Loucy (cell line): ENCODE measurements around the gene RP2.

Source experiments
- H2AFZ ChIP-seq: fragments of 200-600 bp; sonication (generic); 2 replicates; pipeline ENCODE4 v1.6.0; 2016; ENCODE audit warnings: antibody characterized with exemption, mild to moderate bottlenecking, low read length, moderate library complexity
- H3F3A ChIP-seq: fragments of 200-600 bp; 2 replicates; pipeline ENCODE4 v1.6.0; 2016; ENCODE audit warnings: antibody characterized with exemption, low read depth, mild to moderate bottlenecking
- H3K27me3 ChIP-seq: fragments of 200-600 bp; sonication (generic); 2 replicates; pipeline ENCODE4 v1.6.1; 2014; ENCODE audit warnings: low read length, mild to moderate bottlenecking; ENCODE audit not compliant: insufficient read depth, poor library complexity, severe bottlenecking
- H3K36me3 ChIP-seq: fragments of 200-600 bp; sonication (generic); 2 replicates; pipeline ENCODE4 v1.6.1; 2016; ENCODE audit warnings: low read length; ENCODE audit not compliant: insufficient read depth
- H3K4me1 ChIP-seq: fragments of 200-600 bp; sonication (generic); 2 replicates; pipeline ENCODE4 v1.5.1; 2014; ENCODE audit warnings: low read length, mild to moderate bottlenecking; ENCODE audit not compliant: insufficient read depth, poor library complexity, severe bottlenecking
- H3K4me2 ChIP-seq: fragments of 200-600 bp; sonication (generic); 2 replicates; pipeline ENCODE4 v1.6.0; 2014; ENCODE audit warnings: antibody characterized with exemption, low read length, low read depth, mild to moderate bottlenecking; ENCODE audit not compliant: poor library complexity, severe bottlenecking
- H3K4me3 ChIP-seq: fragments of 200-600 bp; sonication (generic); 2 replicates; pipeline ENCODE4 v1.5.1; 2014; ENCODE audit warnings: low read length, mild to moderate bottlenecking, mixed read lengths; ENCODE audit not compliant: poor library complexity, severe bottlenecking
- H3K79me2 ChIP-seq: fragments of 200-600 bp; sonication (generic); 2 replicates; pipeline ENCODE4 v1.6.1; 2014; ENCODE audit warnings: low read length; ENCODE audit not compliant: insufficient read depth
- H3K9ac ChIP-seq: fragments of 200-600 bp; sonication (generic); 2 replicates; pipeline ENCODE4 v1.6.0; 2014; ENCODE audit warnings: mild to moderate bottlenecking, low read depth, low read length, moderate library complexity; ENCODE audit not compliant: poor library complexity, severe bottlenecking
- H3K9me2 ChIP-seq: fragments of 200-600 bp; sonication (generic); replicated peaks from 2 replicates; pipeline ENCODE4 v1.6.1; 2016; ENCODE audit warnings: low read depth, low read length, mixed read lengths
- H3K9me3 ChIP-seq: fragments of 200-600 bp; sonication (generic); 2 replicates; pipeline ENCODE4 v1.6.1; 2014; ENCODE audit warnings: mild to moderate bottlenecking, antibody characterized with exemption, low read length, low read depth; ENCODE audit not compliant: insufficient read depth
- H4K20me1 ChIP-seq: fragments of 200-600 bp; sonication (generic); 2 replicates; pipeline ENCODE4 v1.6.0; 2014; ENCODE audit warnings: antibody characterized with exemption, low read length, mild to moderate bottlenecking; ENCODE audit not compliant: insufficient read depth, poor library complexity, severe bottlenecking
- EZH2phosphoT487 ChIP-seq: fragments of 200-600 bp; IDR thresholded peaks from 2 replicates; pipeline ENCODE4 v1.6.1; 2018; ENCODE audit warnings: antibody characterized with exemption, mild to moderate bottlenecking, moderate library complexity, borderline replicate concordance
- TF ChIP-seq, protein P1 (sequence below): fragments of 200-600 bp; sonication (generic); conservative IDR thresholded peaks from 2 replicates; pipeline ENCODE4 v1.5.1; 2014; ENCODE audit warnings: mild to moderate bottlenecking, antibody characterized with exemption, low read length

The RP2 gene

GRCh38 chrX:46849933-46850332 is 13.1 kb downstream of the RP2 start:
- H3K9me2 ChIP-seq, result no peaks in the 10 kb centered on the region
- no peaks in the 10 kb centered on the region for H3F3A ChIP-seq
- no peaks in the 10 kb centered on the region for H3K9me3 ChIP-seq
- no peak for TF ChIP-seq EZH2phosphoT487
- TF ChIP-seq, protein P1, sequence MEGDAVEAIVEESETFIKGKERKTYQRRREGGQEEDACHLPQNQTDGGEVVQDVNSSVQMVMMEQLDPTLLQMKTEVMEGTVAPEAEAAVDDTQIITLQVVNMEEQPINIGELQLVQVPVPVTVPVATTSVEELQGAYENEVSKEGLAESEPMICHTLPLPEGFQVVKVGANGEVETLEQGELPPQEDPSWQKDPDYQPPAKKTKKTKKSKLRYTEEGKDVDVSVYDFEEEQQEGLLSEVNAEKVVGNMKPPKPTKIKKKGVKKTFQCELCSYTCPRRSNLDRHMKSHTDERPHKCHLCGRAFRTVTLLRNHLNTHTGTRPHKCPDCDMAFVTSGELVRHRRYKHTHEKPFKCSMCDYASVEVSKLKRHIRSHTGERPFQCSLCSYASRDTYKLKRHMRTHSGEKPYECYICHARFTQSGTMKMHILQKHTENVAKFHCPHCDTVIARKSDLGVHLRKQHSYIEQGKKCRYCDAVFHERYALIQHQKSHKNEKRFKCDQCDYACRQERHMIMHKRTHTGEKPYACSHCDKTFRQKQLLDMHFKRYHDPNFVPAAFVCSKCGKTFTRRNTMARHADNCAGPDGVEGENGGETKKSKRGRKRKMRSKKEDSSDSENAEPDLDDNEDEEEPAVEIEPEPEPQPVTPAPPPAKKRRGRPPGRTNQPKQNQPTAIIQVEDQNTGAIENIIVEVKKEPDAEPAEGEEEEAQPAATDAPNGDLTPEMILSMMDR, result no peak
- H4K20me1 ChIP-seq, result no peaks in the 10 kb centered on the region
- H3K4me3 ChIP-seq, result no peak overlapping the region
- no peak overlapping the region for H2AFZ ChIP-seq
- no peaks in the 10 kb centered on the region for H3K27me3 ChIP-seq
- H3K4me2 ChIP-seq, result no peak overlapping the region
- no peak overlapping the region for H3K9ac ChIP-seq
- H3K36me3 ChIP-seq, result peaks cover 15% of the 10 kb centered on the region; the same call in 1 of the 2 replicates
- H3K4me1 ChIP-seq, result no peaks in the 10 kb centered on the region
- peaks cover 43% of the 10 kb centered on the region for H3K79me2 ChIP-seq

- H3K4me3 ChIP-seq, result no peak overlapping the region
- H3K4me1 ChIP-seq, result no peaks in the 10 kb centered on the region
- H3K9me3 ChIP-seq, result no peaks in the 10 kb centered on the region
- no peaks in the 10 kb centered on the region for H4K20me1 ChIP-seq
- no peaks in the 10 kb centered on the region for H3K27me3 ChIP-seq
- no peak overlapping the region for H3K9ac ChIP-seq
- H3K4me2 ChIP-seq, result no peak overlapping the region
- H3K36me3 ChIP-seq, result peaks cover 18% of the 10 kb centered on the region; the same call in 1 of the 2 replicates
- TF ChIP-seq, protein P1, result no peak
- TF ChIP-seq EZH2phosphoT487, result no peak
- peaks cover 37% of the 10 kb centered on the region for H3K79me2 ChIP-seq
- H3K9me2 ChIP-seq, result no peaks in the 10 kb centered on the region
- no peaks in the 10 kb centered on the region for H3F3A ChIP-seq
- no peak overlapping the region for H2AFZ ChIP-seq
Observed at GRCh38 chrX:46850771-46851170, 13.9 kb downstream of the RP2 start.

DNA sequence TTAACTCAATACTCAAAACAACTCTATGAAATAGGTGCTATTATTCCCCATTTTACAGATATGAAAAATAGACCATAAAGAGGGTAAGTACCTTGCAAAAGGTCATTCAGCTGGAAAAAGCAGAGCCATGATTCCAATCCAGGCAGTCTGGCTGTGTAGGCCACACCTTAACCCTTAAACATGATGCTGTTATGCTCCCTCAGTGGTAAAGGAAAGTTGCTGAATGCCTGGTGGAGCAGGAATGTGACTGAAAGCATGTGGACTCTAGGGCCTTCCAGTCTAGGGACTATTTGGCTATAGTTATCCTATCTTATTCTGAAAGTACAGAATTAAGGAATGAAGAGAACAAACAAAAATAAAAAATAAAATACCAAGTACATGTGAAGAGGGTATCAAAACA is 19.6 kb downstream of the RP2 start:
- no peaks in the 10 kb centered on the region for H3K27me3 ChIP-seq
- no peak overlapping the region for H3K4me2 ChIP-seq
- no peaks in the 10 kb centered on the region for H3K79me2 ChIP-seq
- TF ChIP-seq, protein P1, result no peak
- TF ChIP-seq EZH2phosphoT487, result no peak
- H3K36me3 ChIP-seq, result peaks cover 30% of the 10 kb centered on the region; the same call in 1 of the 2 replicates
- H3K9me3 ChIP-seq, result no peaks in the 10 kb centered on the region
- H2AFZ ChIP-seq, result no peak overlapping the region
- H3K9me2 ChIP-seq, result no peaks in the 10 kb centered on the region
- H3K4me3 ChIP-seq, result no peak overlapping the region
- H3K4me1 ChIP-seq, result no peaks in the 10 kb centered on the region
- no peaks in the 10 kb centered on the region for H3F3A ChIP-seq
- no peaks in the 10 kb centered on the region for H4K20me1 ChIP-seq
- H3K9ac ChIP-seq, result no peak overlapping the region
